SK-N-SH (cell line): ENCODE results near the gene AFF3. TPM values are rescaled to one million over a fixed set of nuclear protein-coding genes. Genes with fewer than 3 reads are reported as not detected.
A peak's percentile ranks its signal among the peaks of the same experiment; 100 is the strongest.

Experiments
- CTCF ChIA-PET: fragments of 300-600, 350-600 bp; formaldehyde crosslinking; extraction: SDS; loops from one replicate; lab custom pipeline; 2021; lab: Yijun Ruan, JAX
- POLR2A ChIA-PET: fragments of 350-600 bp; sonication (Branson Sonifier 250); formaldehyde crosslinking; extraction: SDS; loops from one replicate; lab custom pipeline; 2020; ENCODE audit warnings: antibody characterized with exemption, inconsistent platforms; lab: Yijun Ruan, JAX
- DNase-seq: peaks from one replicate; pipeline ENCODE4 v3.0.0; 2012
- H2AFZ ChIP-seq: fragments of 200-600 bp; sonication (generic); 2 replicates; pipeline ENCODE4 v1.8.1; 2016; ENCODE audit warnings: antibody characterized with exemption, mild to moderate bottlenecking, low read depth
- H3F3A ChIP-seq: fragments of 200-600 bp; sonication (generic); replicated peaks from 2 replicates; pipeline ENCODE3; 2016; ENCODE audit warnings: antibody characterized with exemption, mild to moderate bottlenecking; ENCODE audit not compliant: insufficient read depth
- H3K27ac ChIP-seq, 2 experiments: fragments of 200-500 bp in 1 of 2; fragments of 200-600 bp in 1 of 2; sonication (Bioruptor generic) in 1 of 2; sonication (generic), shearing (Covaris generic) in 1 of 2; 2 replicates each; pipeline versions ENCODE4 v1.5.1 to v1.6.1; 2014 to 2016; ENCODE audit warnings: low read depth in 2 of 2, inconsistent platforms in 1 of 2, low read length in 1 of 2, mild to moderate bottlenecking in 1 of 2, mixed read lengths in 1 of 2
- H3K27me3 ChIP-seq: fragments of 200-600 bp; sonication (generic), shearing (Covaris generic); 2 replicates; pipeline ENCODE4 v1.6.1; 2016; ENCODE audit warnings: mixed run types; ENCODE audit not compliant: insufficient read depth
- H3K36me3 ChIP-seq, 2 experiments: fragments of 200-500 bp in 1 of 2; fragments of 200-600 bp in 1 of 2; sonication (Bioruptor generic) in 1 of 2; sonication (generic) in 1 of 2; replicated peaks in 1 of 2; 2 replicates each; pipeline versions ENCODE3 to v1.5.1; 2014 to 2016; ENCODE audit warnings: low read length in 1 of 2, mild to moderate bottlenecking in 1 of 2; ENCODE audit not compliant: insufficient read depth in 2 of 2, control insufficient read depth in 1 of 2
- H3K4me1 ChIP-seq, 2 experiments: fragments of 200-500 bp in 1 of 2; fragments of 200-600 bp in 1 of 2; sonication (Bioruptor generic) in 1 of 2; sonication (generic), shearing (Covaris generic) in 1 of 2; 2 replicates each; pipeline versions ENCODE4 v1.5.1 to v1.6.1; 2014 to 2016; ENCODE audit warnings: low read depth in 1 of 2, low read length in 1 of 2, mixed run types in 1 of 2; ENCODE audit not compliant: insufficient read depth in 2 of 2, control insufficient read depth in 1 of 2
- H3K4me2 ChIP-seq: fragments of 200-600 bp; sonication (generic), shearing (Covaris generic); 2 replicates; pipeline ENCODE4 v1.6.1; 2017; ENCODE audit warnings: mixed run types
- H3K4me3 ChIP-seq, 2 experiments: fragments of 200-500 bp in 1 of 2; fragments of 200-600 bp in 1 of 2; sonication (Bioruptor generic) in 1 of 2; sonication (generic), shearing (Covaris generic) in 1 of 2; 2 replicates each; pipeline versions ENCODE4 v1.5.1 to v1.8.1; 2014 to 2016; ENCODE audit warnings: low read depth in 2 of 2, inconsistent platforms in 1 of 2, low read length in 1 of 2, mild to moderate bottlenecking in 1 of 2, mixed read lengths in 1 of 2, moderate library complexity in 1 of 2
- H3K79me2 ChIP-seq: fragments of 200-600 bp; sonication (generic); 2 replicates; pipeline ENCODE4 v1.8.1; 2017; ENCODE audit warnings: mild to moderate bottlenecking; ENCODE audit not compliant: insufficient read depth
- H3K9ac ChIP-seq: fragments of 200-600 bp; sonication (generic); 2 replicates; pipeline ENCODE4 v1.6.1; 2017; ENCODE audit warnings: mixed run types
- H3K9me2 ChIP-seq: fragments of 200-600 bp; sonication (generic); 2 replicates; pipeline ENCODE4 v1.6.1; 2017; ENCODE audit warnings: mixed run types
- H3K9me3 ChIP-seq: fragments of 200-600 bp; sonication (generic); 2 replicates; pipeline ENCODE4 v1.6.1; 2017; ENCODE audit warnings: mixed run types, mild to moderate bottlenecking, moderate library complexity
- H4K20me1 ChIP-seq: fragments of 200-600 bp; sonication (generic); 2 replicates; pipeline ENCODE4 v1.6.1; 2017; ENCODE audit warnings: mild to moderate bottlenecking, mixed run types; ENCODE audit not compliant: insufficient read depth
- CHD2 ChIP-seq: fragments of 150-350 bp; IDR thresholded peaks from 2 replicates; pipeline ENCODE4 v1.6.1; 2018; ENCODE audit warnings: low read length; ENCODE audit not compliant: partially characterized antibody
- EP300 ChIP-seq, 2 experiments: IDR thresholded peaks; 2 replicates each; pipeline versions ENCODE4 v1.4.0 to v1.6.1; 2012; ENCODE audit warnings: borderline replicate concordance in 1 of 2, low read depth in 1 of 2, low read length in 1 of 2
- FOSL2 ChIP-seq: IDR thresholded peaks from 2 replicates; pipeline ENCODE4 v1.4.0; 2012; ENCODE audit warnings: low read depth, mild to moderate bottlenecking, moderate library complexity, borderline replicate concordance
- FOXJ3 ChIP-seq: sonication (generic); formaldehyde crosslinking; IDR thresholded peaks from 2 replicates; pipeline ENCODE4 v1.5.1; 2020; ENCODE audit warnings: mild to moderate bottlenecking, missing genetic modification reagents
- FOXM1 ChIP-seq: IDR thresholded peaks from 2 replicates; pipeline ENCODE4 v1.4.0; 2012; ENCODE audit warnings: low read depth, mild to moderate bottlenecking
- GABPA ChIP-seq: IDR thresholded peaks from 2 replicates; pipeline ENCODE4 v1.4.0; 2012; ENCODE audit warnings: low read depth, mild to moderate bottlenecking
- JUND ChIP-seq: IDR thresholded peaks from 2 replicates; pipeline ENCODE4 v1.4.0; 2012
- MEF2A ChIP-seq: IDR thresholded peaks from 2 replicates; pipeline ENCODE4 v1.4.0; 2012; ENCODE audit warnings: low read depth, borderline replicate concordance
- NRF1 ChIP-seq: IDR thresholded peaks from 2 replicates; pipeline ENCODE4 v1.6.1; 2012; ENCODE audit warnings: low read depth, mild to moderate bottlenecking, low read length
- POLR2AphosphoS5 ChIP-seq: IDR thresholded peaks from 2 replicates; pipeline ENCODE4 v1.6.1; 2012; ENCODE audit warnings: low read depth, low read length
- RCOR1 ChIP-seq: fragments of 150-350 bp; IDR thresholded peaks from 2 replicates; pipeline ENCODE4 v1.6.1; 2017; ENCODE audit warnings: antibody characterized with exemption, low read length
- RFX5 ChIP-seq: IDR thresholded peaks from 2 replicates; pipeline ENCODE4 v1.6.1; 2012; ENCODE audit warnings: mild to moderate bottlenecking, improper control_type of control experiment, low read length
- RXRA ChIP-seq: IDR thresholded peaks from 2 replicates; pipeline ENCODE4 v1.4.0; 2012; ENCODE audit warnings: low read depth, mild to moderate bottlenecking, borderline replicate concordance
- SMC3 ChIP-seq: IDR thresholded peaks from 2 replicates; pipeline ENCODE4 v1.6.1; 2012; ENCODE audit warnings: low read depth, low read length, improper control_type of control experiment
- TAF1 ChIP-seq: IDR thresholded peaks from 2 replicates; pipeline ENCODE4 v1.6.1; 2012; ENCODE audit warnings: low read depth, mild to moderate bottlenecking, low read length, moderate library complexity, borderline replicate concordance
- TEAD4 ChIP-seq: IDR thresholded peaks from 2 replicates; pipeline ENCODE4 v1.4.0; 2012; ENCODE audit warnings: mild to moderate bottlenecking, borderline replicate concordance; ENCODE audit not compliant: insufficient read depth
- WGBS: methylation state at CpG from one replicate; pipeline ENCODE4 v1.1.6; 2017; ENCODE audit warnings: low lambda C conversion rate; 5-methylcytosine and 5-hydroxymethylcytosine counted together
- polyA plus RNA-seq, 3 experiments: library from polyadenylated mRNA; depleted of rRNA; stranded (reverse); fragments of >200 nt; gene quantifications; 2 replicates each; pipeline ENCODE4 v1.2.3, GENCODE V29; 2012
- TF ChIP-seq, protein P1 (sequence below): fragments of 150-350 bp; IDR thresholded peaks from 2 replicates; pipeline ENCODE4 v1.6.1; 2017; ENCODE audit warnings: antibody characterized with exemption, low read length, low read depth, borderline replicate concordance
- TF ChIP-seq, protein P2 (sequence below): IDR thresholded peaks from 2 replicates; pipeline ENCODE4 v1.4.0; 2012; ENCODE audit warnings: low read depth, borderline replicate concordance
- TF ChIP-seq, protein P3 (sequence below): IDR thresholded peaks from 2 replicates; pipeline ENCODE4 v1.4.0; 2012; ENCODE audit warnings: low read depth, borderline replicate concordance
- TF ChIP-seq, protein P4 (sequence below): IDR thresholded peaks from 2 replicates; pipeline ENCODE4 v1.6.1; 2012; ENCODE audit warnings: mild to moderate bottlenecking, low read depth, low read length, moderate library complexity
- TF ChIP-seq, protein P5 (sequence below): IDR thresholded peaks from 2 replicates; pipeline ENCODE4 v1.4.0; 2012; ENCODE audit warnings: low read depth

Gene AFF3
- polyA plus RNA-seq, 1 of the 3 experiments (the other 2 are of a cell fraction) = 0.36 TPM

DNA sequence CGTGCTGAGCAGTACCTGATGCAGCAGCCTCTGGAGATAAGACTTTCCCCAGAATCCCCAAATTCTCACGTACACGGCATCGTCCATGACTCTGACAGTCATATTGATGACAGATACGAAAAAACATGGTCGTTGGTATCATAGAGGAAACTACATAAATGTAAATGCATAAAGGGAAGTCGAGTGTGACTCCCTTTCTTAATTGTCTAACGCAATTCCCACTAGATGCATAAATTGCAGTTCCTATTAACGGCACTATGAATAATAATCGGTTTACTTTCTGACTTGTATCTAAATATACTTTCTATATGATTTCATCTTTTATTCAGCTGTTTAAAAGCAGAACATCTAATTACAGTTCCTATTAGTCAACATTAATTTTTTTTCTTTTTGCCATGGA is 330.0 kb downstream of the AFF3 start:
- peaks cover 13% of the 10 kb centered on the region for H3F3A ChIP-seq
- ChIA-PET POLR2A (no interaction called here), CTCF (no interaction called here)
- H4K20me1 ChIP-seq = no peaks in the 10 kb centered on the region
- no peak for TF ChIP-seq RXRA
- no peak for TF ChIP-seq NRF1
- H3K4me2 ChIP-seq = no peak overlapping the region
- H3K27ac ChIP-seq = no peak overlapping the region
- no peak overlapping the region for H3K9ac ChIP-seq
- H3K4me1 ChIP-seq = peaks cover 0 to 19% of the 10 kb centered on the region in 2 experiments; a peak in 1 of 4 replicates
- no peaks in the 10 kb centered on the region for H3K27me3 ChIP-seq
- 85% methylated on average over 10 of the region's 10 CpGs for WGBS
- no peaks in the 10 kb centered on the region for H3K9me3 ChIP-seq
- no peaks in the 10 kb centered on the region for H3K9me2 ChIP-seq
- no peak overlapping the region for H2AFZ ChIP-seq
- no peaks in the 10 kb centered on the region for H3K36me3 ChIP-seq
- H3K79me2 ChIP-seq = no peaks in the 10 kb centered on the region
- H3K4me3 ChIP-seq = no peak overlapping the region
- no peak for DNase-seq

DNA sequence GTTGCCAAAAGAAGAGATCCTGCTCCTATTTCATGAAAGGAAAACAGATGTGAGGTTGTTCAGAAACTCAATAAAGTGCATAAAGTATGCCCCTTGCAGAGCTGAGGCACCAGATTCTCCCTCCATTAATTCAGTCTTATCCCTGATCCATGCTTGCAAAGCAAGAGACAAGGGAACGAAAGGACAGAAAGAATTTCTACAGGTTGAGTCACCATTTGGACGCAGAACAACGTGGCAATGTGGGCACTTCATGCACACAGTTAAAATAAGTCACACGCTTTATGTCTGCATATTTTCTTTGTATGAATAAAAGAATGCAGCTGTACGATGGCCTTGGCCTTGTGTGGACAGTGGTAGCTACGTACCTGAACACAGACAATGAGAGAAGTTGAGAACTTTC is 330.8 kb downstream of the AFF3 start:
- Histone ChIP-seq H3K36me3 (no peaks in the 10 kb centered on the region), H3K9ac (no peak overlapping the region), H3K4me2 (no peak overlapping the region; the same call in 1 of the 2 replicates), H3K27me3 (no peaks in the 10 kb centered on the region), H3K9me2 (no peaks in the 10 kb centered on the region), H3K79me2 (no peaks in the 10 kb centered on the region), H3F3A (peaks cover 13% of the 10 kb centered on the region), H3K27ac (peak overlapping the region in 1 of 2 experiments; percentile 49; a peak in 3 of 4 replicates), H3K4me3 (no peak overlapping the region), H4K20me1 (no peaks in the 10 kb centered on the region), H2AFZ (no peak overlapping the region), H3K4me1 (peaks cover 0 to 19% of the 10 kb centered on the region in 2 experiments; a peak in 1 of 4 replicates), H3K9me3 (no peaks in the 10 kb centered on the region)
- POLR2A ChIA-PET = no interaction called here
- no peak for DNase-seq
- CTCF ChIA-PET = no interaction called here
- WGBS = 24% methylated on average over 6 of the region's 6 CpGs
- no peak for TF ChIP-seq CHD2
- TF ChIP-seq, protein P1, sequence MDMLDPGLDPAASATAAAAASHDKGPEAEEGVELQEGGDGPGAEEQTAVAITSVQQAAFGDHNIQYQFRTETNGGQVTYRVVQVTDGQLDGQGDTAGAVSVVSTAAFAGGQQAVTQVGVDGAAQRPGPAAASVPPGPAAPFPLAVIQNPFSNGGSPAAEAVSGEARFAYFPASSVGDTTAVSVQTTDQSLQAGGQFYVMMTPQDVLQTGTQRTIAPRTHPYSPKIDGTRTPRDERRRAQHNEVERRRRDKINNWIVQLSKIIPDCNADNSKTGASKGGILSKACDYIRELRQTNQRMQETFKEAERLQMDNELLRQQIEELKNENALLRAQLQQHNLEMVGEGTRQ = no peak
- TF ChIP-seq GABPA = no peak
- TF ChIP-seq JUND = peak; percentile 52
- TF ChIP-seq, protein P2, sequence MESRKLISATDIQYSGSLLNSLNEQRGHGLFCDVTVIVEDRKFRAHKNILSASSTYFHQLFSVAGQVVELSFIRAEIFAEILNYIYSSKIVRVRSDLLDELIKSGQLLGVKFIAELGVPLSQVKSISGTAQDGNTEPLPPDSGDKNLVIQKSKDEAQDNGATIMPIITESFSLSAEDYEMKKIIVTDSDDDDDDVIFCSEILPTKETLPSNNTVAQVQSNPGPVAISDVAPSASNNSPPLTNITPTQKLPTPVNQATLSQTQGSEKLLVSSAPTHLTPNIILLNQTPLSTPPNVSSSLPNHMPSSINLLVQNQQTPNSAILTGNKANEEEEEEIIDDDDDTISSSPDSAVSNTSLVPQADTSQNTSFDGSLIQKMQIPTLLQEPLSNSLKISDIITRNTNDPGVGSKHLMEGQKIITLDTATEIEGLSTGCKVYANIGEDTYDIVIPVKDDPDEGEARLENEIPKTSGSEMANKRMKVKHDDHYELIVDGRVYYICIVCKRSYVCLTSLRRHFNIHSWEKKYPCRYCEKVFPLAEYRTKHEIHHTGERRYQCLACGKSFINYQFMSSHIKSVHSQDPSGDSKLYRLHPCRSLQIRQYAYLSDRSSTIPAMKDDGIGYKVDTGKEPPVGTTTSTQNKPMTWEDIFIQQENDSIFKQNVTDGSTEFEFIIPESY = no peak
- no peak for TF ChIP-seq NRF1
- TF ChIP-seq, protein P3, sequence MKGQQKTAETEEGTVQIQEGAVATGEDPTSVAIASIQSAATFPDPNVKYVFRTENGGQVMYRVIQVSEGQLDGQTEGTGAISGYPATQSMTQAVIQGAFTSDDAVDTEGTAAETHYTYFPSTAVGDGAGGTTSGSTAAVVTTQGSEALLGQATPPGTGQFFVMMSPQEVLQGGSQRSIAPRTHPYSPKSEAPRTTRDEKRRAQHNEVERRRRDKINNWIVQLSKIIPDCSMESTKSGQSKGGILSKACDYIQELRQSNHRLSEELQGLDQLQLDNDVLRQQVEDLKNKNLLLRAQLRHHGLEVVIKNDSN = no peak
- TF ChIP-seq, protein P4, sequence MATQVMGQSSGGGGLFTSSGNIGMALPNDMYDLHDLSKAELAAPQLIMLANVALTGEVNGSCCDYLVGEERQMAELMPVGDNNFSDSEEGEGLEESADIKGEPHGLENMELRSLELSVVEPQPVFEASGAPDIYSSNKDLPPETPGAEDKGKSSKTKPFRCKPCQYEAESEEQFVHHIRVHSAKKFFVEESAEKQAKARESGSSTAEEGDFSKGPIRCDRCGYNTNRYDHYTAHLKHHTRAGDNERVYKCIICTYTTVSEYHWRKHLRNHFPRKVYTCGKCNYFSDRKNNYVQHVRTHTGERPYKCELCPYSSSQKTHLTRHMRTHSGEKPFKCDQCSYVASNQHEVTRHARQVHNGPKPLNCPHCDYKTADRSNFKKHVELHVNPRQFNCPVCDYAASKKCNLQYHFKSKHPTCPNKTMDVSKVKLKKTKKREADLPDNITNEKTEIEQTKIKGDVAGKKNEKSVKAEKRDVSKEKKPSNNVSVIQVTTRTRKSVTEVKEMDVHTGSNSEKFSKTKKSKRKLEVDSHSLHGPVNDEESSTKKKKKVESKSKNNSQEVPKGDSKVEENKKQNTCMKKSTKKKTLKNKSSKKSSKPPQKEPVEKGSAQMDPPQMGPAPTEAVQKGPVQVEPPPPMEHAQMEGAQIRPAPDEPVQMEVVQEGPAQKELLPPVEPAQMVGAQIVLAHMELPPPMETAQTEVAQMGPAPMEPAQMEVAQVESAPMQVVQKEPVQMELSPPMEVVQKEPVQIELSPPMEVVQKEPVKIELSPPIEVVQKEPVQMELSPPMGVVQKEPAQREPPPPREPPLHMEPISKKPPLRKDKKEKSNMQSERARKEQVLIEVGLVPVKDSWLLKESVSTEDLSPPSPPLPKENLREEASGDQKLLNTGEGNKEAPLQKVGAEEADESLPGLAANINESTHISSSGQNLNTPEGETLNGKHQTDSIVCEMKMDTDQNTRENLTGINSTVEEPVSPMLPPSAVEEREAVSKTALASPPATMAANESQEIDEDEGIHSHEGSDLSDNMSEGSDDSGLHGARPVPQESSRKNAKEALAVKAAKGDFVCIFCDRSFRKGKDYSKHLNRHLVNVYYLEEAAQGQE = no peak
- no peak for TF ChIP-seq POLR2AphosphoS5
- TF ChIP-seq RFX5 = no peak
- TF ChIP-seq SMC3 = no peak
- no peak for TF ChIP-seq RCOR1
- 0 out of 4 replicates have a peak, but pooled peaks of 1 of the 2 experiments have one; percentile 41 for TF ChIP-seq EP300 (IDR thresholded peaks at IDR 0.05; ENCODE audit: borderline replicate concordance in 1 of 2, low read depth in 1 of 2, low read length in 1 of 2)
- TF ChIP-seq MEF2A = no peak
- TF ChIP-seq FOXJ3 (CRISPR knock-in tag) = no peak
- no peak for TF ChIP-seq FOXM1
- no peak for TF ChIP-seq TAF1
- peak; percentile 8; the same call in 1 of the 2 replicates for TF ChIP-seq RXRA
- TF ChIP-seq FOSL2 = peak; percentile 67; the same call in 1 of the 2 replicates
- TF ChIP-seq, protein P5, sequence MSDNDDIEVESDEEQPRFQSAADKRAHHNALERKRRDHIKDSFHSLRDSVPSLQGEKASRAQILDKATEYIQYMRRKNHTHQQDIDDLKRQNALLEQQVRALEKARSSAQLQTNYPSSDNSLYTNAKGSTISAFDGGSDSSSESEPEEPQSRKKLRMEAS = peak; percentile 63; the same call in 1 of the 2 replicates
- TF ChIP-seq TEAD4 = peak; percentile 53; the same call in 1 of the 2 replicates
